WI38 (cell line): Measurements from ENCODE around the gene GRIFIN.

ENCODE experiments used
- H3K4me3 ChIP-seq: 2 replicates; pipeline ENCODE4 v1.5.1; 2011; ENCODE audit warnings: low read depth, mild to moderate bottlenecking, control low read depth, low read length
- TF ChIP-seq, protein P1 (sequence below): IDR thresholded peaks from 2 replicates; pipeline ENCODE4 v1.5.1; 2012; ENCODE audit warnings: low read depth, mild to moderate bottlenecking, control low read depth, low read length

GRIFIN gene

GRCh38 chr7:2517026-2517425, 40.8 kb upstream of the GRIFIN start:
- TF ChIP-seq, protein P1, sequence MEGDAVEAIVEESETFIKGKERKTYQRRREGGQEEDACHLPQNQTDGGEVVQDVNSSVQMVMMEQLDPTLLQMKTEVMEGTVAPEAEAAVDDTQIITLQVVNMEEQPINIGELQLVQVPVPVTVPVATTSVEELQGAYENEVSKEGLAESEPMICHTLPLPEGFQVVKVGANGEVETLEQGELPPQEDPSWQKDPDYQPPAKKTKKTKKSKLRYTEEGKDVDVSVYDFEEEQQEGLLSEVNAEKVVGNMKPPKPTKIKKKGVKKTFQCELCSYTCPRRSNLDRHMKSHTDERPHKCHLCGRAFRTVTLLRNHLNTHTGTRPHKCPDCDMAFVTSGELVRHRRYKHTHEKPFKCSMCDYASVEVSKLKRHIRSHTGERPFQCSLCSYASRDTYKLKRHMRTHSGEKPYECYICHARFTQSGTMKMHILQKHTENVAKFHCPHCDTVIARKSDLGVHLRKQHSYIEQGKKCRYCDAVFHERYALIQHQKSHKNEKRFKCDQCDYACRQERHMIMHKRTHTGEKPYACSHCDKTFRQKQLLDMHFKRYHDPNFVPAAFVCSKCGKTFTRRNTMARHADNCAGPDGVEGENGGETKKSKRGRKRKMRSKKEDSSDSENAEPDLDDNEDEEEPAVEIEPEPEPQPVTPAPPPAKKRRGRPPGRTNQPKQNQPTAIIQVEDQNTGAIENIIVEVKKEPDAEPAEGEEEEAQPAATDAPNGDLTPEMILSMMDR: no peak
- peak overlapping the region; percentile 23; the same call in 1 of the 2 replicates for H3K4me3 ChIP-seq

- no peak overlapping the region for H3K4me3 ChIP-seq
- TF ChIP-seq, protein P1: no peak
These were observed 40.0 kb upstream of the GRIFIN start for GRCh38 chr7:2516194-2516555.

GRCh38 chr7:2515424-2516193, 39.4 kb upstream of the GRIFIN start:
- TF ChIP-seq, protein P1: no peak
- H3K4me3 ChIP-seq: no peak overlapping the region

DNA sequence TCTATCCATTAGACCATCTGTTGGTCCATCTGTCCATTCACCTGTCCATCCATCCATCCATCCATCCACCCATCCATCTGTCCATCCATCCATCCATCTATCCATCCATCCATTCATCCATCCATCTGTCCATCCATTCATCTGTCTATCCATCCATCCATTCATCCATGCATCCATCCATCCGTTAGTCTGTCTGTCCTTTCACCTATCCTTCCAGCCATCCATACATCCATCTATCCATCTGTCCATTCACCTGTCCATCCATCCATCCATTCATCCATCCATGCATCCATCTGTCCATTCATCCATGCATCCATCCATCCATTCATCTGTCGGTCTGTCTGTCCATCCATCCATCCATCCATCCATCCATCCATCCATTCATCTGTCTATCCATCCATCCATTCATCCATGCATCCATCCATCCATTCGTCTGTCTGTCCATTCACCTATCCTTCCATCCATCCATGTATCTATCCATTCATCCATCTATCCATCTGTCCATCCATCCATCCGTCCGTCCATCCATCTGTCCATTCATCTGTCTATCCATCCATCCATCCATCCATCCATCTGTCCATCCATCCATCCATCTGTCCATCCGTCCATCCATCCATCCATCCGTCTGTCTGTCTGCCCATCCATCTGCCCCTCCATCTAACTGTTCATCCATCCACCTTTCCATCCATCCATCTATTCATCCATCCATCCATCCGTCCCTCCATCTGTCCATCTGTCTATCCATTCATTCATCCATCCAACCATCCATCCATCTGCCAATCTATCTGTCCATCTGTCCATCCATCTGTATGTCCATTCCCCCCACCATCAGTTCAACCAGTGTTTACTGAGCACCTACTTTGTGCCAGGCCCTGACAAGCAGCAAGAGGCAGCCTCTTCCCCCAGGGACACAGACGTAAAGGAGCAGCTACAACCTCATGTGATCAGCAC, 38.5 kb upstream of the GRIFIN start:
- TF ChIP-seq, protein P1: no peak
- no peak overlapping the region for H3K4me3 ChIP-seq

DNA sequence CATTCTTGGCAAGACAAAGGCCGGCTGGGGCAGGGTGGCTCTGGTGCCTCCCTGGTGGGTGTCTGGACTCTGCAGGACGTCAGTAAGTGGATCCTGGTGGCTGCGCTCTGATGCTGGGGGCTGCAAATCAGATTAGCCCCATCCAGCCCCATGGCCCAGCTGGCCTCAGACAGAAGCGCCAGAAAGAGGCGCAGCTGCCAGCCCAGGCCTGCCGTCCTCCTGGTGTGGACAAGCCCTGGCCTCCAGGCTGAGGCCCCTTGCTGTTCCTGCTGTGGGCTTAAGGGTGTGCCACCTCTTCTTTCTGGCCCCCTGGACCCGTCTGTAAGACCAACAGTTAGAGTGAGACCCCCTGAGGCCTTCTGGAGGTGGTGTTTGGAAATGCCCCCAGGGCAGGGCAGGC, 37.5 kb upstream of the GRIFIN start:
- H3K4me3 ChIP-seq: no peak overlapping the region
- TF ChIP-seq, protein P1: no peak

DNA sequence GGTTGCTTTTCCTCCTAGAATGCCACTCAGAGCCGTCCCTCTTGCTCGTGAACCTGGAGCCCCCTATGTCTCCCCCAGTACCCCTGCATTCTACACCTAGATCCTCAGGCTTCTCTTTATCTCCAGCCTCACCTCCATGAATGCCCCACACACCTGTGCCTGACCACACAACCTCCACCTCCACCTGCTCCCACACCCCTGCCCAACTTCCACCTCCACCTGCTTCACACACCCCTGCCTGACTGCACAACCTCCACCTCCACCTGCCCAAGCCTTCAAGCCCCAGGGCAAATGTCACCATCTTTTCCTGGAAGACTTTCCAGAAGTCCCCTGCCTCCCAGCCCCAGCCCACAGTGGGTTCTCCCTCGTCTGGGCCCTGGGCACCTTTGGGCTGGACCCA, 36.5 kb upstream of the GRIFIN start:
- H3K4me3 ChIP-seq: no peak overlapping the region
- TF ChIP-seq, protein P1: no peak
